ENCODE measurements around the gene UBE2E2.

Gene UBE2E2

GRCh38 chr3:23537101-23537551 is 334.0 kb downstream of the UBE2E2 start:
- DNase-seq (ENCODE audit: low read depth in 2 of 2), result no peak

DNA sequence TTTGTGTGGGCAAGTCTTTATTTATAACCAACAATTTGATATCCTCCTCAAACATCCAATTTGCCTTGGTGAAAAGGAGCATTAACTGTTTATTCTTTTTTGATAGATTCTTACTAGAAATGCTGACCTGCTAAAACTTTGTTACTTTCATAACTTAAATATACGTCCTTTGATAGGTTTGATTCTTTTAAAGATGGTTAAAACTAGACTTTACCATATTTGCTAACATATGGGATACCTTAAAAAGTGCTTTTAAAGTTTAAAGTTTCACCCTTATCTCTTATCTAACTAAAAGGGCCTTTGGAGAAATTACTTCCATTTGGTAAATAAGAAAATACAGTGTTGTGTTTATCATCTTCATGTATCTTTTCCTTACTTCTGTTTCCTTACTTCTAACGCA is 336.1 kb downstream of the UBE2E2 start:
- no peak for DNase-seq (ENCODE audit: low read depth in 2 of 2)

GRCh38 chr3:23540600-23540999 is 337.5 kb downstream of the UBE2E2 start:
- no peak for DNase-seq (ENCODE audit: low read depth in 2 of 2)

DNA sequence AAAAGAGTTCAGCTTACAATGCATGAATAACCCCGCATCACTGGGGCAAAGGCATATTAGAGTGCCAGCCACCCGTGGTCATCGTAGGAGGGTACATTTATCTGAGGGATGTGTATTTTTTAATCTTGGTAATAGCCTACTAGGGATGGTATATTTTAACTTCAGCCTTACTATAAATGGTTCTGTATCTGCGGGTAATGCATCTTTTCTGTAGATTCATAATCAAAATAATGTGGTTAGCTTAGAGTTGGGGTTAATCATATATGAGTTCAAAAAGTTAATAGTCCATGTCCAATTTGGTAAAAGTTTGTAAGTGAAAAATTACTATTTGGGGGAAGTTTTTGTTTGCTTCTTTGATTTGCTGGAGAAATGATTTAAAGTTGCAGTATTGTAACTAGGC is 339.0 kb downstream of the UBE2E2 start:
- DNase-seq (ENCODE audit: low read depth in 2 of 2), result no peak

- DNase-seq (ENCODE audit: low read depth in 2 of 2), result no peak
Observed at GRCh38 chr3:23546181-23546580, 343.1 kb downstream of the UBE2E2 start.

DNA sequence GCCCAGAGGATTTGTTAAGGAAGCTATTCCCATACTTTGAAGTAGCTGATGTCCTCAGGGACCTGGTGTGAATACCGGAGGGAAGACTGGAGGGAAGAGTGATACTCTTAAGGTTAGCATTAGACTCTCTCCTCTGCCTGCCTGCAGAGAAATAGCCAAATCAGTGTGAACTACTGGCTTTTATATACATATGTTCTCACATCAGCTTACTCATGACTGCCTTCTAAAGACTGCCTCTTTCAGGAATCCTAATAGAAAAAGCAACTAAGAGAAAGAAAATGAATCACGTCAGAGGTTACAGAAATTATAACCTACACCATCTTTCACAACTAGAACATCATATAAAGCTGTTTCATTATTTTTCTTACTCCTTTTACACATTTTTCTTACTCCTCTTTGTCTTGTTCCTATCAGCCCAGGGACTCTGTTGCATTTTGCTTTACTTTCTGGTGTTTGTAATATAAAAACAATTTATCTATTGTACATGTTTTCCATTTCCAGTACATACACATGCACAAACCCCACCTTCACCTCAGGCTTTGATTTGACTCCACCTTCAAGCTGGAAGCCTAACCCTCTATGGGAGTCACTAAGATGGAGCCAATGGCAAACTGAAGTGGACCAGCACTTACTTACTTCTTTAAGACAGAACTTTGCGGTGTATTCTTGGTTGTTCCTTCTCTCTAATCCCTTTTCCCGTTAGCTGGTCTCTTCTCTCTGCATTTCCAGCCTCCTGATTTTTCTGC is 345.0 kb downstream of the UBE2E2 start:
- DNase-seq (ENCODE audit: low read depth in 2 of 2), result no peak

- DNase-seq (ENCODE audit: low read depth in 2 of 2), result no peak
Observed at GRCh38 chr3:23548706-23549105, 345.6 kb downstream of the UBE2E2 start.

- DNase-seq (ENCODE audit: low read depth in 2 of 2), result no peak
Observed at GRCh38 chr3:23549148-23549910, 346.2 kb downstream of the UBE2E2 start.

DNA sequence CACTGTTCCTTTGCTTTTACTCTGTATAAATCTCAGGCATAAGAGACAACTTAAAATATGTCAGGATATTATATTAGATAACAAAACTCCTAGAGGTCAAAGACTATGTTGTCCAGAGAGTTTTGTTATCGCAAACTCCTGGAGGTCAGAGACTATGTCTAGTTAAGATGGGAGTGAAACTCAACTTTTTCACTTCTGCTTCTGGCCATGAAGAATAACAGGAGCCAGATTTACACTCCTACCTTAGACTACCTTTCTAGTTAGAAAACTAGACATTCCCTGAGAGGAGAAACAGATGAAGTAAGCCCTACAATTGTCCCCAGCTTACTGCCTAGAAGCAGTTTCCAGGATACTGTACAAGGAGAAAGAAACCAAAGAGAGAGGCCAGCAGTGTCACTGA is 347.3 kb downstream of the UBE2E2 start:
- no peak for DNase-seq (ENCODE audit: low read depth in 2 of 2)

GRCh38 chr3:23552506-23552905 is 349.4 kb downstream of the UBE2E2 start:
- DNase-seq (ENCODE audit: low read depth in 2 of 2), result no peak

DNA sequence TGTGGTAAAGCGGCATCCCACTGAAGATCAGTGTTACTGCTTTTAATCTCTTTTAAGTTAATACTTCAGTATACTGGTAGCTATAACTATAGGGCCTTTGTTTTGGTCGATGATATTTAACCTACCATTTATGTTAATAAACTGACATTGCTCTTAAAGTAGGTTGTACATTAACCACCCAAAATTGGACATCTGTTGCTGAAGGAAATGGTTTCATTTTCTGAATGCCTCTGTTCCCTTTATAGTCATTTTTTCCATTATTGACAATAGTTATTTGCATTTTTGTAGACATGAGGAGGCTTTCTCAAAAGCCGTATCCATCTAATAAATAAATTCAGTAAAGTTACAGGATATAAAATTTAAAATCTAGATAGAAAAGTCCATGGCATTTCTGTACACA is 350.2 kb downstream of the UBE2E2 start:
- DNase-seq (ENCODE audit: low read depth in 2 of 2), result no peak

- DNase-seq (ENCODE audit: low read depth in 2 of 2), result no peak
Observed at GRCh38 chr3:23565041-23565775, 362.1 kb downstream of the UBE2E2 start.

DNA sequence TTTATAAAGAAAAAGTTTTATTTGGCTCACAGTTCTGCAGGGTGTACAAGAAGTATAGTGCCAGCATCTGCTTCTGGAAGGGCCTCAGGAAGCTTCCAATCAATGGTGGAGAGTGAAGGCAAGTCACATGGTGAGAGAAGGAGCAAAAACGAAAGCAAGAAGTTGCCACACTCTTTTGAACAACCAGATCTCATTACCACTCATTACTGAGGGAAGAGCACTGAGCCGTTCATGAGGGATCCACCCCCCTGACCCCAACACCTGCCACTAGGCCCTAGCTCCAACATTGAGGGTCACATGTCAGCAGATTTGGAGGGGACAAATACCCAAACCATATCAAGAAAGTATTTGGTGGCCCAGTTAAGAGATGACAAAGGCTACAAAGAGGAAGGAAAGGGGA is 363.4 kb downstream of the UBE2E2 start:
- DNase-seq (ENCODE audit: low read depth in 2 of 2), result no peak

DNA sequence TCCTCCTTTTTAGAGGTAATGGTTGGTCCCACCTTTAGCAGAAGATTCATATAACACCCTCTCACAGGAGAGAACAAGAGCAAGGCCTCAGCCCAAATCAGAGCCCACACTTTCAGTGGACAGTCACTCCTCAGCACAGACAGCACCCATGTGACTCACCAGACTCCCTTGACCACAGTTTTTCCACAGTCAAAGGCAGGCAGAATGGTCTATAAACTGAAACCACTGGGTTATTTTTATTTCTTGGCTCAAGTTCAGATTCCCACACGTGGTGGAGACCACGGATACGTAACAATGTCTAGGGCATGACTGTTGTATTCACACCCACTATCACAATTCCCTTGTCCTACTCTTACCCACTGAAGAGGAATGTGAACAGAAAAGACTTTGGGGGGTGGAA is 364.8 kb downstream of the UBE2E2 start:
- DNase-seq (ENCODE audit: low read depth in 2 of 2), result no peak

DNA sequence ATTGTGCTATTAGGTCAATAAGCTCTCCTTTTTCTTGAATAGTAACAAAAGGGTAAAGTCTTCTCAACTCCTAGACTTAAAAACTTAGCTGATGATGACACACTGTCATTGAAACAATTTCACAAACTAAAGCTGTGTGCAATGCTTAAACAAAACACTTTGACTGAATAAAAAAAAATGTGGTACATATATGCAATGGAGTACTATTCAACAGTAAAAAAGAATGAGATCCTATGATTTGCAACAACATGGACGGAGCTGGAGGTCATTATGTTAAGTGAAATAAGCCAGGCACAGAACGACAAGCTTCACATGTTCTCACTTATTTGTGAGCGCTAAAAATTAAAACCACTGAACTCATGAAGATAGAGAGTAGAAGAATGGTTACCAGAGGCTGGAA is 370.7 kb downstream of the UBE2E2 start:
- DNase-seq (ENCODE audit: low read depth in 2 of 2), result no peak

DNA sequence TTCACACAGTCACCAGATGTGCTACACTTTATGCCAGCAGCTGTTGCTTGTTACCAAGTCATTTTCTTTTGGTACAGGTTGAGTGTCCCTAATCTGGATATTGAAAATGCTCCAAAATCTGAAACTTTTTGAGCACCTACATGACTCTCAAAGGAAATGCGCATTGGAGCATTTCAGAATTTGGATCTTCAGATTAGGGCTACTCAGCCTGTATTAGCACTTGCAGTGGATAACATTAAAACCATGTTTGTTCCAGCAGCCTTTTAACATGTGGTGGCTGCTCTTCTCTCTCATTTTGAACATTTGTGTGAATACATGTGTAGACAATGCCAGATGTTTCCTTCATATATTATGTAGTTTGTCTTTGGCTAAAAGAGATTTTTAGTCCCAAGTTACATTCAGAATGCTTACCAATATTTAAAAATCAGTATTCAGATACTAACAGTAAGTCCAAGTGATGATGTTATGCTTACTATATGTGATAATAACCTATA is 371.7 kb downstream of the UBE2E2 start:
- DNase-seq (ENCODE audit: low read depth in 2 of 2), result no peak

DNA sequence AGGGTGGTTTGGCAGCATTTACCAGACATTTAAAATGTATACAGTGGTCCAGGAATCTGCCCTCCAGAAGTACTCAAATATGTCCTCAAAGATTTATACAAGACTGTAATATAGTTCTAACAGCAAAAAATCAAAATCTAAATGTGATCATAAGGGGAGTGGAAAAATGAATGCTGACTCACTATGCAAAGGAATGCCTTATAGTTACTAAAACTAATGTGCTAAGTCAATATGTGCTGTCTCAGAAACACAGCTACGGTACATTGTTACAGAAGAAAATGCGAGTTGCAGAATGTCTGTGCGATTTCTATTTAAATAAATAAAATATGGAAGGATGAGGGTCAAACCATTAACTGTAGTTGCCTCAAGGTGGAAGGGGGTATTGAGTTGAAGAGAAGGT is 372.6 kb downstream of the UBE2E2 start:
- DNase-seq (ENCODE audit: low read depth in 2 of 2), result no peak

DNA sequence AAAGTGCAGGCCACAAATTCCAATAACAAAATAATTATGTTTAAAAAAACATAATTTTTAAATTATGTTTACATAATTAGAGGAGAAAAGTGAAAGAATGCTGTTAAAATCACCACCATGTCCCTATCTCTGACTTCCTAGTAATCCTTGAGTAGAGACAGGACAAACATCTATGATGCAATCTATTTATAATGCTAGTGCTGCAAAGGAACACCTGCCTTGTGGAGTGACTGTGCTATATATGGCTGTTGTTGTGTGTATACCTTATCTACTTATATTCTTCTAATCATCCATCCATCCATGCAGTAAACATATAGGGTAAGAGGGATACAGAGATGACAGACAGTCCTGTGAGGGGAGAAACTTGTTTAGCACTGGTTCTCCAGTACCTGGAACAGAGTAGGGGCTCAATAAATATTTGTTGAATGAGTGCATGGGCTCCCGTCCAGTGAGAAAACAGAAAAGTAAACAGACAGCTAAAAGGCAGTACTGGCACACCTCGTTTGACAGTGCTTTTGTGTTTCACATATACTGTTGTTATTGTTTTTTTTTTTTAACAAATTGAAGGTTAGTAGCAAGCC is 373.3 kb downstream of the UBE2E2 start:
- DNase-seq (ENCODE audit: low read depth in 2 of 2), result no peak

DNA sequence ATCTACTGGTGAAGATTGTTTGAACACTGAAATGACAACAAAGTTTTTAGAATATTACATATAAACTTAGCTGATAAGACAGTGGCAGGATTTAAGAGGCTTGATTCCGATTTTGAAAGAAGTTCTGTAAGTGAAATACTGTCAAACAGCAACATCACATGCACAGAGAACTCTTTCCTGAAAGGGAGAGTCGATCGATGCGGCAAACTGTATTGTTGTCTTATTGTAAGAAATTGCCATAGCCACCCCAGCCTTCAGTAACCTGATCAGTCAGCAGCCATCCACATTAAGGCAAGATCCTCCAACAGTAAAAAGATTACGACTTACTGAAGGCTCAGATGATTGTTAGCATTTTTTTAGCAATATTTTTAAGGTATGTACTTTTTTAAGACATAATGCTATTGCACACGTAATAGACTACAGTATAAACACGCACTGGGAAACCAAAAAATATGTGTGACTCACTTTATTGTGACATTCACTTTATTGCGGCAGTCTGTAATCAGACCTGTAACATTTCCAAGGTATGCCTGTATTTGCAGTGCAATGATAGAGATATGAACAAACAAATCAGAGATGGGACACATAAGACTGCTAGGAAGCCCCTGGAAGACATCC is 377.1 kb downstream of the UBE2E2 start:
- no peak for DNase-seq (ENCODE audit: low read depth in 2 of 2)

GRCh38 chr3:23583980-23584740 is 381.0 kb downstream of the UBE2E2 start:
- no peak for DNase-seq (ENCODE audit: low read depth in 2 of 2)

- no peak for DNase-seq (ENCODE audit: low read depth in 2 of 2)
Observed at GRCh38 chr3:23587513-23587912, 384.4 kb downstream of the UBE2E2 start.
